Measurements from ENCODE around the gene BCL2L11. TPM values are rescaled to one million over a fixed set of nuclear protein-coding genes. Genes with fewer than 3 reads are reported as not detected.

The BCL2L11 gene
- total and polyA plus RNA-seq, 2 experiments from 2014 or later = 9.1 to 32.9 TPM

- H3K36me3 ChIP-seq = peaks cover 3% of the 10 kb centered on the region
- no peaks in the 10 kb centered on the region for H3K27me3 ChIP-seq
- no peak overlapping the region for H3K4me3 ChIP-seq
- peak overlapping the region; percentile 21 for H3K27ac ChIP-seq
- no peak for DNase-seq (ENCODE audit: low read depth in 1 of 2, low spot score in 1 of 2)
- no peaks in the 10 kb centered on the region for H3K9me3 ChIP-seq (ENCODE audit: low read depth)
- H3K4me1 ChIP-seq (ENCODE audit: low read depth) = no peaks in the 10 kb centered on the region
- TF ChIP-seq CTCF (IDR thresholded peaks at IDR 0.05; ENCODE audit: low read depth, low read length) = no peak
Observed at GRCh38 chr2:111145103-111145760, 24.5 kb downstream of the BCL2L11 start.

GRCh38 chr2:111145951-111146350 is 25.2 kb downstream of the BCL2L11 start:
- Histone ChIP-seq H3K27ac (no peak overlapping the region), H3K36me3 (peaks cover 8% of the 10 kb centered on the region), H3K27me3 (no peaks in the 10 kb centered on the region), H3K4me1 (ENCODE audit: low read depth) (no peaks in the 10 kb centered on the region), H3K9me3 (ENCODE audit: low read depth) (no peaks in the 10 kb centered on the region), H3K4me3 (no peak overlapping the region)
- DNase-seq (ENCODE audit: low read depth in 1 of 2, low spot score in 1 of 2) = no peak
- TF ChIP-seq CTCF (IDR thresholded peaks at IDR 0.05; ENCODE audit: low read depth, low read length) = no peak

GRCh38 chr2:111148225-111148873 is 27.6 kb downstream of the BCL2L11 start:
- no peak overlapping the region for H3K27ac ChIP-seq
- no peak overlapping the region for H3K4me3 ChIP-seq
- H3K9me3 ChIP-seq (ENCODE audit: low read depth) = no peaks in the 10 kb centered on the region
- no peak for TF ChIP-seq CTCF (IDR thresholded peaks at IDR 0.05; ENCODE audit: low read depth, low read length)
- H3K36me3 ChIP-seq = peaks cover 22% of the 10 kb centered on the region
- no peak for DNase-seq (ENCODE audit: low read depth in 1 of 2, low spot score in 1 of 2)
- H3K27me3 ChIP-seq = no peaks in the 10 kb centered on the region
- H3K4me1 ChIP-seq (ENCODE audit: low read depth) = no peaks in the 10 kb centered on the region

- no peak for TF ChIP-seq CTCF (IDR thresholded peaks at IDR 0.05; ENCODE audit: low read depth, low read length)
Observed at GRCh38 chr2:111148925-111149324, 28.2 kb downstream of the BCL2L11 start.

GRCh38 chr2:111149882-111150455 is 29.3 kb downstream of the BCL2L11 start:
- TF ChIP-seq CTCF (IDR thresholded peaks at IDR 0.05; ENCODE audit: low read depth, low read length) = no peak
- DNase-seq (ENCODE audit: low read depth in 1 of 2, low spot score in 1 of 2) = no peak
- Histone ChIP-seq H3K36me3 (peaks cover 34% of the 10 kb centered on the region), H3K4me1 (ENCODE audit: low read depth) (no peaks in the 10 kb centered on the region), H3K27ac (no peak overlapping the region), H3K4me3 (no peak overlapping the region), H3K9me3 (ENCODE audit: low read depth) (no peaks in the 10 kb centered on the region), H3K27me3 (no peaks in the 10 kb centered on the region)

More at GRCh38 chr2:111148925-111149324, 28.2 kb downstream of the BCL2L11 start:
- Histone ChIP-seq H3K9me3 (ENCODE audit: low read depth) (no peaks in the 10 kb centered on the region), H3K27ac (no peak overlapping the region), H3K36me3 (peaks cover 28% of the 10 kb centered on the region), H3K27me3 (no peaks in the 10 kb centered on the region), H3K4me1 (ENCODE audit: low read depth) (no peaks in the 10 kb centered on the region), H3K4me3 (no peak overlapping the region)
- DNase-seq (ENCODE audit: low read depth in 1 of 2, low spot score in 1 of 2) = peak in 1 of 2 donors; percentile 53

Measured in cardiac muscle cell (in vitro differentiated cells and primary cell).